HK-2 (cell line): ENCODE data around the gene PPP1R37.
A peak's percentile ranks its signal among the peaks of the same experiment; 100 is the strongest.

Experiments used
- DNase-seq: peaks from one replicate; pipeline ENCODE4 v3.0.0-alpha.2; 2018; ENCODE audit not compliant: unreplicated experiment

The PPP1R37 gene

DNA sequence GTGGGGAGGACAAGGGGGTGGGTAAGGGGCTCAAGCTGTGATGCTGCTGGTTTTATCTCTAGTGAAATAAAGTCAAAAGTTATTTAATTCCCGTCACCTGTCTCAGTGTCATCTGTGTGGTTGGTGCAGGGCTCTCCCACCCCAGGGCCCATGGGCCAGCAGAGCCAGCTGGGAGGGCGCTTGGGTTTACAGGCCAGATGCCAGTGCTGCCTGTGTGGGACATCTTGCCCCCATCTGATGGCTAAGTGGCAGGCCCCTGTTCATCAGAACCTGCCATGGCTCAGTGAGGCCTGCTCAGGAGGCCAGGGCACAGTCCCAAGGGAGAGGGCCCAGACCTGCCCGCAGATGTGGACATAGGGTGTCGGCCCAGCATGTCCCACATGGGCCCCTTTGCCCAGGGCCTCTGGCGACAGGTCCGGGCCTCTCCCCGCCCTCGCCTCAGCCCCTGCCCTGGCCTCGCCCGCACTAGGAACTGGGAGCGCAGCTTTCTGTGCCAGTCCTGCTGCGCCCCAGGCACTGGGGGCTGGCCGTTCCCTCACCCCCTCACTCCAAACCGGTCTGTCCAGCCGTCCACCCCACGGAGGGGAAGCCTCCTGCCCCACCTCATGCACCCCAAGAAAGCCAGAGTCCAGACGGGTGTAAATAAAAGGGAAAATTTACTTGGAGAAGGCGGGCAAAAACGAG, 22.0 kb upstream of the PPP1R37 start:
- no peak for DNase-seq

GRCh38 chr19:45071545-45071938, 21.4 kb upstream of the PPP1R37 start:
- no peak for DNase-seq

DNA sequence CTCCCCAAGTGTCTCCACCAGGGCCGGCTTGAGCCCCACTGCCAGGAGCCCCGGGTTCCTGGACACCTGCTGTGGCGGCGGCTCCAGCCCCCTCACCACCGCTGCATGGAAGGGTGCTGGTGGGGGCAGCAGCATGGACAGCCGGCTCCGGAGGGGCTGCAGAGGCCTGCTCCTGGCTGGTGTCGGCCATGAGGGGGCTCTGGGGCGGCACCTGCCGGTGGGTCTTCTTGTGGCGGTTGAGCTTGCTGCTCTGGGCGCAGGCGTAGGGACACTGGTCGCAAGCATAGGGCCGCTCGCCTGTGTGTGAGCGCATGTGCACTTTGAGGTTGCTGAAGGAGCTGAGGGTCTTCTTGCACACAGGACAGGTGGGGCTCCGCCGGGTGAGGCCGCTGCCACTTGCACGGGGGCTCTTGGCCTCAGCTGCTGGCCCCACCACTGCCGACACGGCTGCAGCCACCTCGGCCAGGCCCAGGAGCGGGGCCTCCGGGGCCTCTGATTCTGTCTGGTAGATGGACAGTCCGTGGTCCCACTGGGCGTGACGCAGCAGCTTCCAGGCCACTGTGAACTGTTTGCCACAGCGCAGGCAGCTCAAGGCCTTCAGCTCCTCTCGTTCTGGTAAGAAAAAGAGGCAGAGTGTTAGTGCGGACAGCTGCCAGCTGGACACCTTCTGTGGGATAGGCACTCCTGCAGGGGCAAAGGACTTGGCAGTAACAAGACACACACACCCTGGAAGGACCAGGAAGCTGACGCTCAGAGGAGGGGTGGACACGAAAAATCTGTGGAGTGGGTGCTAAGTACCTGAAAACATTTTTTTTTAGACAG, 20.8 kb upstream of the PPP1R37 start:
- no peak for DNase-seq

- DNase-seq = no peak
Measured at GRCh38 chr19:45074744-45075300, 18.2 kb upstream of the PPP1R37 start.

- DNase-seq = peak; percentile 79
Measured at GRCh38 chr19:45075301-45076028, 17.5 kb upstream of the PPP1R37 start.

DNA sequence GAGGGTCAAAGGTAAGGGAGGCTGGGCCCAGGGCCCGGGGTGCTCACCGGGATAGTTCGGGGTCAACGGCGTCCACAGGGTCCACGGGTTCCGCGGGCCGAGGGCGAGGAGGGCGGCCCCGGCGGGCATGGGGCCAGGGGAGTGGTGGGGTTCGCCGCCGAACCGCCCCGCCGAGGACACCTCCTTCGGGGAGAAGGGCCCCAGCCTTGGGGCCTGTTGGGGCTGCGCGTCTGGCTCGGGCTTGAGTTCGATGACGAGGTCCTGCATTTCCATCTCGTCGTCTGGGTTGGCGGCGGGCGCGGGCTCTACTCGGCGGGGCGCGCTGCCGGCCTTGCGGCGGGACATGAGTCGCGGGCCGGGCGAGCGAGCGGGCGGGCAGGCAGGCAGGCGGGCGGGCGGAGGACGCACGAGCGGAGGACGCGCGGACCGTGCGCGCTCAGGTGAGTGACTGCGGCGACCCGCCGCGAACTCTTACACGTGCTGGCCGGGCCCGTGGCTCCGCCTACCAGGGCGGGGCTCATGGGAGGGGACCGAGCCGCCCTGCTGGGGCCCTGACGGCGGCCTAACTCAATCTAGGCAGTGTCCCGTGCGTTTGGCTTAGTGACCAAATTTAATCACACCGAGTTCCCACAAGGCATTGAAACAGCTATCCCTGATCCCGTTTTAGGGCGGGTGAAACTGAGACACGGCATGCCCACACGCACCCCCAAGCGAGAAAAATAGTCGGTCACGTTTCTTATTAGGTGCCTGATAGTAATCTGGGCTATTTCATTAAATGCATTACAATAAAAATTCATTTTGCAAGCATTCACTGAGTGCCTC, 16.7 kb upstream of the PPP1R37 start, which contains the start of gene ZNF296:
Gene ZNF296 (minus strand): TSS at position 450 of the 822 bp plus-strand sequence. CDS start 105 bp downstream, at position 345.
- peak; percentile 67 for DNase-seq

- no peak for DNase-seq
Measured at GRCh38 chr19:45076851-45077730, 15.9 kb upstream of the PPP1R37 start.

DNA sequence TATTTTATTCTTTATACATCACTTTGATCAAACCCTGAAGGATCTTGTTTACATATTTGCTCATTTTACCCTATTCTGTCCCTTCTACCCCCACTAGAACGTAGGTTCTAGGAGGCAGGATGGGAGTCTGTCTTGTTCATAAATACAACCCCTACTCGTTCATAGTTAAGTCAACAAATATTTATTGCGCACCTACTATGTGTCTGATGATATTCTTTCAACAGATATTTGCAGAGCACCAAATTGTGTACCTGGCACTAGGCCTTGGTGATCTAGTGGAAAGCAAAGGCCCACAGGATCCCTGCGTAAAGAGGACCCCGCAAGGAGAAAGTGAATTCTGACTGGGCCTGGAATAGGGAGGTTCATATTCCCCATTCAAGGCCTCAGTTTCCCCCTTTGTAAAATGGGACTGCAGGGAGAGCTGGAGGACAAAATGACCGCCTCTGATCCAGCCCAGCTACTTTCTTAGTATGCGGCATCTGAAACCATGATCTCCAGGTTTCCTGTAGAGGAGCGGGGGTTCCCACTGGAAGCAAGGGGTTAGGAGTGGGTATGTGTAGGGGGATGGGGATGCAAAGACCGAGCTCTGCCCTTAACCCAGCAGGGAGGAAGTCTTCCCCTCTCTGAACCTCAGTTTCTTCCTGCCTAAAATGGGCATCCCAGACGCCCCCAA, 14.5 kb upstream of the PPP1R37 start:
- DNase-seq = no peak

DNA sequence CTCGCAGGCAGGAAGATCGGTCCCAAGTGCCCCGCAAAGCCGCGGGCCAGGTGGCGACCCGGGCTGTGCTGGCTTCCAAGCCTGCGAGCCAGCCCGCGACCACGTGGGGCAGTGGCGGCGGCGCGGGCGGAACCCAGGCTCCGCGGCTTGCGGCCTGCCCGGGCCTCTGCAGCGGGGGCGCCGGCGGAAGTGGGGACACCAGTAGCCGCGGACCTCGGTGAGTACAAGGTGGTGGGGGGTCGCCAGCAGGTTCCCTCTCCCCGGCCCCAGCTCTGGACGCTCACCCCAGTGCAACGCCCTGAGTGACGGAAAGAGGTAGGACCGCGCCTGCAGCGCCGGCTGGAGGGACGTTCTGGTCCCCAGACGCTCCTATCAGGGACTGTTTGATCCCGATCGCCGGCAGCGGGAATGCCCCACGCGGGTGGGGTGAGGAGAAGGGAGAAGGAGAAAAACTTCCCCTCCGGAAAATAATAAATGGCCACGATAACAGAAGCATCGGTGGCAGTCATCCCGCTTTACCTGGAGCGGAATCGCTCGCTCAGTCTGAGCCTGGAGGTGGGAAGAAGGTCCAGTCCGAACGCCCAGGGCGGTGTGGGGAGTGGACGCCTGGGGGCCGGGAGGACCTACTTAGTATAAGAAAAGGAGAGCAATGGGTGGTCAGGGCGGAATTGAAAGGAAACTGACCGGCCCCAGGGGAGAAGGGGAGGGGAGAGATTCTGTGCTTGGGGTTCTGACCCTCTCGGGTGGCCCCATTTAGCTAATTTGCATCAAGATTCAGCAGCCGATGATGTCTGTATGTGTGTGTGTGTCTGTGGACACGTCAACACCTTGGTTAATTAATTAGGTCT, 13.7 kb upstream of the PPP1R37 start, which contains the start of gene GEMIN7:
Gene GEMIN7 (plus strand): TSS at position 198 of the 848 bp plus-strand sequence. CDS start 10,855 bp downstream, outside the sequence.
- peak; percentile 82 for DNase-seq

GRCh38 chr19:45079911-45080370, 13.0 kb upstream of the PPP1R37 start:
- no peak for DNase-seq

DNA sequence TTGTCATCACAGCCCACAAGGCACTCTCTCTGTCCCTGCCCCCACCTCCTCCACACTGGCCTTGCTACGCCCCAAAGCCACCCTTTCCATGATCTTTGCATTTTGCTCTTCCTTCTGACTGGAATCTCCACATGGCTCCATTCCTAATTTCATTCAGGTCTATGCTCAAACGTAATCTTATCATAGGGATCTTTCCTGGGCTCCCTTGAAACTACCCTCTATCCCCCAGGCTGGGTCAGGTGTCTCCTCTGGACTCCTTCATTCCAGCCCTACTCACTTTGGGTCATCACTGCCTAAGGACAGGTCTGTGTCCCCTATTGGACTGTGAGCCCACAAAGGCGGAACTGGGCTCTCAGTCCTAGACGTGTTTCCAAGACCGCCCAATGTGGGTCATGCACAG, 10.8 kb upstream of the PPP1R37 start:
- no peak for DNase-seq

DNA sequence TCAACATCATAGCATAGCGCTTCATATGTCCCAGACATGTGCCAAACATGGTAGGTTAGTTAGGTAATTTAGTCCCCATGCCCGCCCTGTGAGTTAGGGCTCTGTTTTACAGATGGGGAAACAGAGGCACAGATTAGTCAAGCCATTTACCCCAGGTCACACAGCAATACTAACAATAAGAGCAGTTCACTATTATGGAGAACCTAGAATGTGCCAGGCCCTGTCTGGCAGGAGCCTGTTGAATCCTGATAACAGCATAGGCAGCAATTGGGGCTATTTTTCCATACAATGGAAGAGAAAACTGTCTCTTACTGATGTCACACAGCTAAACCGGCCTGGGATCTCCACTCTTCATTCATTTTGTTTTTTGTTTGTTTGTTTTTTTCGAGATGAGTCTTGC, 6.5 kb upstream of the PPP1R37 start:
- no peak for DNase-seq

DNA sequence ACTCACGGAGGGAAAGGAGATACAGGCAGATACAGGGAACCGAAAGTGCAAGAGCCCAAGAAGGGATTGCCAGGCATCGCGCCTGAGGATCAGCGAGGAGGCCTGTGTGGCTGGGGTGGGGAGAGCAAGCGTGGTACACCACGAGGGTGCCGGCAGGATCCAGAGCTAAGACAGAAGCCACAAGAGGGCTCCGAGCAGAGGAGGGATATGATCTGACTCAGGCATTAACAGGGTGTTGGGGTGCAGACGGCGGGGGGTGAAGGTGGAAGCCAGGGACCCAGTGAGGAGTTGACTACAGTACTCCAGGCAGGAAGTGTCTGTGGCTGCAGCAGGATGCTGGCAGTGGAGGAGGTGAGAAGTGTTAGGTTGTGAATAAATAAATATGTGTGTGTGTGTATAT, 5.4 kb upstream of the PPP1R37 start:
- no peak for DNase-seq

- DNase-seq = no peak
Measured at GRCh38 chr19:45090034-45090433, 2.9 kb upstream of the PPP1R37 start.

DNA sequence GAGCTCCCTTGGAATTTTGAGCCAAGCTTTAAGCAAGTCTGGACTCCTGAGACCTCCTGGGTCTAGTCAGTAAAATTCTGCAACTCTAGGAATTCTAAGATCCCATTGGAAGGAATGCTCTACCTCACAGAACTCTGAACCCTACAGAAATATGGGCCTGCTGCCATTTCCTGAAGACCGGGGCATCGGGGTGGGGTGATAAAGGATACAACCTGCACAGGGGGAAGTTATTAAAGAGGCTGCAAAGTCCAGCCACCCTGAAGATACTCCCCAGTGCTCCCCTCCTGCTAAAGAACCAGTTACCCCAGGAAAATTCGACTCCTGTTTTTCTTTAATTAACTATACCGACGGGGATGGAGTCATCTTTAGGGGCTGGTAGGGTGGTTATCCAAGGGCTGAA, 2.4 kb upstream of the PPP1R37 start:
- DNase-seq = no peak

DNA sequence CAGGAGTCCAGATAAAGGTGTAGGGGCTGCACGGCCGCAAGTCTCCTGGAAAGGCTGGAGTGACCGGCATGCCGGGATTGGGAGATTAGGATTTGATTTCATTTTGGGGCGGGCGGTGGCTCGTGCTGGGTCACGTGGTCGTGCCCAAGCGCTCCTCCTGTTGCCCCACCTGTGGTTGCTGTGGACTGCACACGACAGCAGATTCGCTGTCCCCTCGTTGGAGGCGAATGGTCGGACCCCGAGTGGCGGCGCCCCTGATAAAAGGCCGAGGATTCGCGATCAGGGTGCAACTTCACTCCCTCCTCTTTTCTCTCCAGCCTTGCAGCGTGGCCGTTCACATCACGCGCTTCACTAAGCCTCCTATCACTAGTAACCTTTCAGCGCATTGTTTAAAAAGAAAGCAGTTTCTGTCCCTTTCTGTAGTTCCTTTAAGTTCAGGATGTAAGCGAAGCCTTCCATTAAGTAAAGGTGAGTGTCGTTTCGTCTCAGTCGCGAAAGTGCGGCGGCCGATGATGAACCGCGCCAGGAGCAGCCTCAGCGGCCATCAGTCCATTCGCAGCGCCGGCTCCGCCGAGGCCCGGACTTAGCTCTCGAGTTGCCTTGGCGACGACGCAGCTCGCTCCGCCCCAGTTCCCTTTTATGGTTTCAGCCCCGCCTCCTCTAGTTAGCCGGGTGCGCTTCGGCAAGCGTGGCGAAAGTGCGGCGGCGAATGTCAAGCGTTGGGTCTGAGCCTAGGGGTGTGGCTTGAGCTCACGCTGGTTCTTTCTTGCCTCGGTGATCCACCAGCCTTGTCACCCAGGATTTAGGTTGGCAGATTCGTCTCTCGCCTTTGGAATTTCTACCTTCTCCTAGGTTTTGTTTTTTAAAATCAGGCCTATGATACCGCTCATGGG, 1.7 kb upstream of the PPP1R37 start:
- peak; percentile 99 for DNase-seq

DNA sequence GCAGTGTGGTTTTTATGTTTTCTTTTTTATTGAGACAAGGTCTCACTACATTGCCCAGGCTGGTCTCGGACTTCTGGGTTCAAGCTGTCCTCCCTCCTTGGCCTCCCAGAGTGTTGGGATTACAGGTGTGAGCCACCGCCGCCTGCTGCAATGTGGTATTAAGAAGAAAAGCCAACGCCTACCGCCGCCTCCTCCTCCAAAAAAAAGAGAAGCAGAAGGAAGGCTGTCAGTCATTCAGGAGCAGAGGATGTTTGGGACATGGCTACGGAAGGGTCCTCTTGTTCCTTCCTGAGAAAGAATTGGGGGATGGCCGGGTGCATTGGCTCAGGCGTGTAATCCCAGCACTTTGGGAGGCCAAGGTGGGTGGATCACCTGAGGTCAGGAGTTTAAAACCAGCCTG, 1.2 kb downstream of the PPP1R37 start:
- no peak for DNase-seq
